Measurements from ENCODE around the gene SLC22A4.

SLC22A4 gene

DNA sequence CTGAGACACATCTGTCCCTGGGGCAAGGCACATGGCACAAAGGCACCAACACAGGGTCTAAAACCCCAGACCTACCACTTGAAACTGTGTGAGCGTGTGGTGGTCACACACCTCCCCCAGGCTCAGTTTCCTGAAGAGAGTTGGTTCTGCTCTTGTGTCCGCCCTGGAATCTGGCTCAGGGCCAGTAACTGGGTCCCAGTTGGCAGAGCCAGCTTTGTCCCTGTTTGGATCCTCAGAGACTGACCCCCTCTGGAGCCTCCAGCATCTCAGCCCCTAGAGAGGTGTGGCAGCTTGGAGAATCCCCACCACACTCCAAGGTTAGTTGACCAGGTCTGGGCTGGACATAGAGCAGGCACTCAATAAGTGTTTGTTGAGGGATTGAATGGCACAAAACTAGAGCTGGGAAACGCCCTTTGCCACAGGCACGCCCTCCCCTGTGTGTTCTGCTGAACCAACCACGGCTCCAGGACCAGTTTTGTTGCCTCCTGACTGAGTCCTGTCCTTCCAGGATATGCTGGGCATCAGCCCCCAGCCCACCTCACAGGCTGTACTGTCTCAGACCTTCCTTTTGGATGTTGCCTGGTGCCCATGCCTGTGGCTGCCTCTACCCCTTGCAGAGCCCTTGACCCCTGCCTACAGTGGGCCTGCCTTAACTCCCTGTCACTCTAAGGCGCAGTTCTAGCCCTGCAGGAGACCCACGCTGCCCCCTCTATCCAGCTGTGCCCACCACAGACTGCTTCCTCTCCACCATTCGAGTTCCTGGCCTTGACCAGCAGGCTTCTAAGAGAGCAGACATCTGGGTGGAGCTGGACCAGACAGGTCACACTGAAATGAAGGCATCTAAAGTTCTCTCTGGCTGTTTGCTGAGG is 40.5 kb upstream of the SLC22A4 start:
- TF ChIP-seq, protein P1, sequence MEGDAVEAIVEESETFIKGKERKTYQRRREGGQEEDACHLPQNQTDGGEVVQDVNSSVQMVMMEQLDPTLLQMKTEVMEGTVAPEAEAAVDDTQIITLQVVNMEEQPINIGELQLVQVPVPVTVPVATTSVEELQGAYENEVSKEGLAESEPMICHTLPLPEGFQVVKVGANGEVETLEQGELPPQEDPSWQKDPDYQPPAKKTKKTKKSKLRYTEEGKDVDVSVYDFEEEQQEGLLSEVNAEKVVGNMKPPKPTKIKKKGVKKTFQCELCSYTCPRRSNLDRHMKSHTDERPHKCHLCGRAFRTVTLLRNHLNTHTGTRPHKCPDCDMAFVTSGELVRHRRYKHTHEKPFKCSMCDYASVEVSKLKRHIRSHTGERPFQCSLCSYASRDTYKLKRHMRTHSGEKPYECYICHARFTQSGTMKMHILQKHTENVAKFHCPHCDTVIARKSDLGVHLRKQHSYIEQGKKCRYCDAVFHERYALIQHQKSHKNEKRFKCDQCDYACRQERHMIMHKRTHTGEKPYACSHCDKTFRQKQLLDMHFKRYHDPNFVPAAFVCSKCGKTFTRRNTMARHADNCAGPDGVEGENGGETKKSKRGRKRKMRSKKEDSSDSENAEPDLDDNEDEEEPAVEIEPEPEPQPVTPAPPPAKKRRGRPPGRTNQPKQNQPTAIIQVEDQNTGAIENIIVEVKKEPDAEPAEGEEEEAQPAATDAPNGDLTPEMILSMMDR (IDR thresholded peaks at IDR 0.05; ENCODE audit: insufficient read depth, low read depth, low read length, missing control alignments): no peak
- H3K4me3 ChIP-seq (ENCODE audit: low read depth, low read length): no peak overlapping the region
- no peak for DNase-seq (ENCODE audit: low read depth)

DNA sequence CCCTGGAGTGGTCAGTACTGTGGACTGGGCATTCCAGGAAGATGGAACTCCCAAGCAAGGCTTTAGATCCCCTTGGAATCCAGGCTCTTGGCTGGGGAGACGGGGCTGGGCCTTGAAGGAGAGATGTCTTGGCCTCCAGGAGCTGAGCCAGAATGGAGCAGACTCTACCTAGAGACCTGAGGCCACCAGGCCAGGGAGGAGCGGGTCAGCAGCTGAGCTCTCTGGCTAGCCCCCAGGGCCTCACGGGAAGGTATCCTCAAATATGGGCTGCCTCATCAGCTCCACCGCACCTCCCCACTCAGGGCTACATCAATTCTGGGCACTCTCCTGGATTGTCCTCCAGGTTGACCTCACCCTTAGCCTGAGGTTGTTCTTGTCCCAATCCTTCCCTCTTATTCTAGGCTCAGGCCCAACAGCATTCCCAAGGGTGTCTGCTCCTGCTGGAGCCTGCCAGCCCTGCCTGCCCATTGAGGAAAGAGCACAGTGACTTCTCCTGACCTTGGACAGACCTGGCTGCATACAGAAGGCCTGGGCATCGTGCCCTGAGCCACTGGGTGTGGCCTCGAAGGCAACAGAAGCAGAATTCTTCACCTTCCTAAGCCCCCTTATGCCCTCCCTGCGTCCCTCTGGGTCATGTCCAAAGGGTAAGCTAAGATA is 39.7 kb upstream of the SLC22A4 start:
- no peak for DNase-seq (ENCODE audit: low read depth)
- TF ChIP-seq, protein P1 (IDR thresholded peaks at IDR 0.05; ENCODE audit: insufficient read depth, low read depth, low read length, missing control alignments): no peak
- H3K4me3 ChIP-seq (ENCODE audit: low read depth, low read length): no peak overlapping the region

DNA sequence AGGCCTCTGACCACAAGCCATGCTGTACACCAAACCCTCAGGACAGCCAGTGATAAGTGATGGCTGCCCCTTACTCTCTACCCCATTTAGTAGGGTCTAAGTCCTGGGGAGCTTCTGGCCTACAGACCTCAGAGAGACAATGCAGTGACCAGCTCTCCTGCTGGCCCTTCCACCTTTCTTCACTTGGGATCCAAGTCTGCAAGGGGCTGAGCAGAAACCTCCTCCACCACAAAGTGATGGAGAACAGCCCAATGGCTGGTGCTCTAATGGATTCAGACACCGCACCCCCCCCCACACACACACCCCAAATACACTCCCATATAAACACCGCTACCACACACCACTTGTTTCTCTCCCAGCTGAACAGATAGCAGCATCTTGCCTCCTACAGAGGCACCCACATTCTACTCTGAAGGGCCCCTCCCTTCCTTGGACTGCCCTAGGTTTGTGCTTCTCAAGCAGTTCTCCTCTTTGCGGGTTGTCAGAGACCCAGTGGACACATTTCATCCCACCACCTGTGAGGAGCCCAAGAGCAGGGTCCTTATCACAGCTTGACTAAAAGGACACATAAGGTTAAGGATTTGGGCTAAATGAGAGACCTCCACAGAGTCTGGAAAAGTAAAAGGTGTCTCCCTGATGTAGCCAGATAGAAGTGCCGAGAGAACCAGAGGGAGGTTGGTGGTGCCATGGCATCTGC is 38.0 kb upstream of the SLC22A4 start:
- no peak overlapping the region for H3K4me3 ChIP-seq (ENCODE audit: low read depth, low read length)
- TF ChIP-seq, protein P1 (IDR thresholded peaks at IDR 0.05; ENCODE audit: insufficient read depth, low read depth, low read length, missing control alignments): no peak
- no peak for DNase-seq (ENCODE audit: low read depth)

DNA sequence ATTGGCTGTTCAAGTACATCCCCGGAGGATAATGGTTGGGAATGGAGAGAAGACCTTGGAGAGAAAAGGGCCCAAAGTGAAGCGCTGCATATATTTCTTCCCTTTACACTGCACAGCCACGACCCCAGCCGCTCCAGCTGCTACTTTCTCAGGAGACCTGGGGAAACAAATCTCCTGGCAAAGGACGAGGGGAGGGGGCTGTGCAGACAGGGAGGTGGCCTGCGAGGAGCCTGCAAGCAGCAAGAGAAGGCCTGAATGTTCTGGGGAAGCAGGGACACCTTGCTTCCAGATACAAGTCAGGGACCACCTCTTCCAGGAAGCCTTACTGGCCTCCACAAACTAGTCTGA is 37.4 kb upstream of the SLC22A4 start:
- no peak overlapping the region for H3K4me3 ChIP-seq (ENCODE audit: low read depth, low read length)
- no peak for DNase-seq (ENCODE audit: low read depth)
- TF ChIP-seq, protein P1 (IDR thresholded peaks at IDR 0.05; ENCODE audit: insufficient read depth, low read depth, low read length, missing control alignments): no peak

DNA sequence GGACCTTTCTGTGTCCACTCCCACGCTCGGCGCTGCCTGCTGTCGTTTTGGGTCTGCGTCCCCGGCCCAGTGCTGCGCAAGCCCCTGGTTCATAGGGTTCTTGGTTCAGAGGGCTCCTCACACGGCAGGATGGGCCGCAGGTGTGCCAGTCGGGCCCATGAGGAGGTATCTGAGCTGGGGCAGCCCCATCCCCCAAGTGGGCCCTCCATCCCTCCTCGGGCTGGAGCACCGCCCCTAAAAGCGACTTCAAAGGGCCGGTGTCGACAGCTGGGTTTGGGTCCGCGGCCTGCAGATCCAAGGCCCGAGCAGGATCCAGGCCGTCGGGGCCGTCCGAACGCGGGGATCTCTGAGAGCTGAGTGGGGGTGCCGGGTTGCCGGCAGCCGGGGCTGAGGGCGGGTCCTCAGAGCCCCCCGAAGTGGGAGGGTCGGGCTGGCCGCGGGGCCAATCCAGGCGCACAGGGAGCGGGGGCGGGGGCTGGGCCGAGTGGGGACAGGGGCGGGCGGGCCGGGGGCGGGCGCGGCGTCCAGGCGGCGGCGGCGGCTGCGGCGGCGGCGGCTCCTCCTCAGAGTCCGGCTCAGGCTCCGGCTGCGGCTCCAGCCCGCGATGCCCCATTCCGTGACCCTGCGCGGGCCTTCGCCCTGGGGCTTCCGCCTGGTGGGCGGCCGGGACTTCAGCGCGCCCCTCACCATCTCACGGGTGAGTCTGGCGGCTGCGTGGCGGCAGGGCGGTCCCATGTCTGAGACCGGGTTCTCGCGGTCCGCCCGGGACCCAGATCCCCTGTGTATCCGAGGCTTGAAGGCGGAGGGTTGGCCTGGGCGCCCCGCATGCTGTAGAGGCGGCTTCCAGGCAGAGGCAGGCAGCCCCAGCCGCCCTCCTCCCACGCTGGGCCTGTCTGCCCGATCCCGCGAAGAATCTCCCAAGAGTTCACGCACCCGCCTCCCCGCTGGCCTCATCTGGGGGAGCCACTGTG is 36.8 kb upstream of the SLC22A4 start, which contains the start of gene PDLIM4:
PDLIM4 (plus strand) TSS at position 566 of the 971 bp plus-strand sequence; CDS start at position 605, 39 bp downstream.
- no peak within 1 kb of the TSS for H3K4me3 ChIP-seq (ENCODE audit: low read depth, low read length)
- TF ChIP-seq, protein P1 (IDR thresholded peaks at IDR 0.05; ENCODE audit: insufficient read depth, low read depth, low read length, missing control alignments): no peak
- no peak for DNase-seq (ENCODE audit: low read depth)
